SHP77 treated with DMSO at 0.1 percent for 48 hours (cell line): ENCODE results near the gene PDIA3.
"Not testable (repeated sequence)": the region's sequence is repeated elsewhere in the genome, so short reads cannot be mapped to it uniquely, and the experiment has no call there.

ENCODE experiments used
- DNase-seq: peaks from one replicate; lab custom pipeline; 2025; lab: John Stamatoyannopoulos, UW

The PDIA3 gene

DNA sequence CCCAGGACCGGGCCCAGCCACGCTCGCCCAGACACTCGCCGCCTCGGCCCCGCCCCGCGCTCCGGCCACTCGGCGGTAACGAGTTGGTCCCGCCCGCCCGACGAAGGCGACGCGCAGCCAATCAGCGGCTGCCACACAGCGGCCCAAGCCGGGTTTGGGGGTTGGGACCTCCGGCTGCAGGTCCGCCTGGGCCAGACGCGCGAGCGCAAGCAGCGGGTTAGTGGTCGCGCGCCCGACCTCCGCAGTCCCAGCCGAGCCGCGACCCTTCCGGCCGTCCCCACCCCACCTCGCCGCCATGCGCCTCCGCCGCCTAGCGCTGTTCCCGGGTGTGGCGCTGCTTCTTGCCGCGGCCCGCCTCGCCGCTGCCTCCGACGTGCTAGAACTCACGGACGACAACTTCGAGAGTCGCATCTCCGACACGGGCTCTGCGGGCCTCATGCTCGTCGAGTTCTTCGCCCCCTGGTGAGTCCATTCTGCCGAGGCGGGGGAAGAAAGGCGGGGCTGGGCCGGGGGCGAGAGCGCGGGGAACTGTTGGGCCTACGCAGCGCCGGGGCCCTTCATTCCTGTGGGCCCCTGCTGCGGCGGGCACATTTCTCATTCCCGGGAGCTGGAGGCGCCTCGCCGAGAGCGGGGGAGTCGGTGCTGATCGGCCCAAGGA is at the start of gene PDIA3:
Gene PDIA3 (plus strand): TSS at position 194 of the 658 bp plus-strand sequence. CDS start 102 bp downstream, at position 296.
- DNase-seq: peak; percentile 55

DNA sequence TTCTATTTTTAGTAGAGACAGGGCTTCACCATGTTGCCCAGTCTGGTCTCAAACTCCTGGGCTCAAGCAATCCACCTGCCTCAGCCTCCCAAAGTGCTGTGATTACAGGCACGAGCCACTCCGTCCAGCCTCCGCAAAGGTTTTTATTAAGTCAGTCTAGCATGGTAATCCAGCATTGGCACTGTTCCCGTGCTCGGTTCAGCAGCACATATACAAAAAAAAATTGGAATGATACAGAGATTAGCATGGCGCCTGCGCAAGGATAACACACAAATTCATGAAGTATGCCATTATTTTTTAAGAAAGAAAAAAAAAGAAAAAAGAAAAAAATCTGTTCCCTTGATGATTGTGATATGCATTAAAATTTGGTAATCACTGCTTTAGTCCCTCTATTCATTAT is 44.1 kb upstream of the PDIA3 start:
- DNase-seq: no peak

DNA sequence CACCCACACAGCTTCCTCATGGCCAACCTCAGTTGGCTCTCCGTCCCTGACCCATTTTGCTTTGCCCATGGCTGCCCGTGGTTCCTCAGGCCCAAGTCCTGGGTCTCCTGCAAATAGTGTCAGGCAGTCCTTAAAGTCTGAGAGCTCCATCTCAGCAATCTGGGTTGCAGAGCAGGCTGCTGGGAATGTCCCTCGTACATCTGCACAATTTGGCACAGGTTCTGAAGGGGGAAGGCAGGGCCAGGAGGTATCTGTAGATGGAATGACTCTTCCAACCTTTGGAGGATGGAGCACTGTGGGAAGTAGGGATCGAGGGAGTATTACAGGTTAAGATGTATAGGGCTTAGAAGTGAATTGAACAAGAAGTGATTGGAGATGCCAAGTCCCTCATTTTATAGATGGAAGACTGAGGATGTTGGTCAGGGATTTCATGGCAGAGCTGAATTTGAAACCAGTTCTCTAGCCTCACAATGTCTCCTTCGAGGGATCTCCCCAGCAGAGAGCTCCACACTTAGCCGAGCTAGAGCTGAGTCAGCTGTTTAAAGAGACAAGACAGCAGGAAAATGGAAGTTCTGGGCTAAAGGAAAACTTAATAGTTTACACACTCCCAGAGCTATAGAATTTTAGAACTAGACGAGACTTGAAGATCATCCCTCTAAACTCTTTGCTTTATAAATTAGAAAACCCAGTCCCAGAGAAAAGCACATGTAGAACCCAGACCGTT is 43.4 kb upstream of the PDIA3 start:
- DNase-seq: no peak

DNA sequence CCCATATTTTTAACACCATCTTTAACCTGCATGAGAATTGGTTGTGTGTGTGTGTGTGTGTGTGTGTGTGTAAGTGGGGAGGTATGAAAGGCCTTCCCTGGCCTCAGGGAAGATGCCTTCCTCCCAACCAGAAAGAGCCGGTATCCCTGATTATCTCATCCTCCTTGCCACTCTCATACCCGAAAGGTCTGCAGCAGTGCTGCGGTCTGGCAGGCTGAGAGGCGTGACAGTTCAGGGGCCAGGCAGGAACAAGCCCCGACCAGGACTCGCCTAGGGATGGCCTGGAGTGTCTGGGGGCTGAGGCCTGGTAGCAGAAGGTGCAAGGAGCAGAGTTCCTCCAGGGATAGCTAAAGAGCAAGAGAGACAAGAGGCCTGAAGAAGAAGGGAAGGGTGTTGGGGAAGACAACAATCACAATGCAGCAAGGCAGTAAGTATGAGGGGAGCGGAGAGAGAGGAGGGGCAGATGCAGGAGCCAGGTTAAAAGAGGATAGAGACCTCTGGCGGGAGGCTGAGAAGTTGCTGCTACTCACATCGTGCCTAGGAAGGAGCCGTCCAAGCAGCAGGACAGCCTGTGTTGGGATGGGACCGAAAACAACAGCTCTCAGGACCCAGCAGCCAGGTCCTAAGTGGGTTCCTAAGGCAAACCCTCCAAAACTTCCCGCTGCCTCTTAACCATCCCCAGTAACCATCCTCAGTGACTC is 35.7 kb upstream of the PDIA3 start:
- DNase-seq: not testable (repeated sequence)

DNA sequence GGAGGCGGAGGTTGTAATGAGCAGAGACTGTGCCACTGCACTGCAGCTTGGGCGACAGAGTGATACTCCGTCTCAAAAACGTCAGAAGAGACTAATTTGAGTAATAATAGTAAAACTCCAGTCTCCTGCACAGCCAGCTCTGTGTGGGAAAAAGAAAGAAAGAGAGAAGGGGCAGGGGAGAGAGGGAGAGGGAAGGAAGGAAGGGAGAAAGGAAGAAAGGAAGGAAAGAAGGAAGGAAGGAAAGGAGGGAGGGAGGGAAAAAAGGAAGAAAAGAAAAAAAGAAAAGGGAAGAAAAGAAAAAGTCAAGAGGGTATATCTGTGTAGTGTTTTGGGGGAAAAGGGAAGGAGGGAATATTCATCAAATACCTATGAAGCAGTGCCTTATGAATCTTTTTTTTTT is 23.1 kb upstream of the PDIA3 start:
- no peak for DNase-seq

DNA sequence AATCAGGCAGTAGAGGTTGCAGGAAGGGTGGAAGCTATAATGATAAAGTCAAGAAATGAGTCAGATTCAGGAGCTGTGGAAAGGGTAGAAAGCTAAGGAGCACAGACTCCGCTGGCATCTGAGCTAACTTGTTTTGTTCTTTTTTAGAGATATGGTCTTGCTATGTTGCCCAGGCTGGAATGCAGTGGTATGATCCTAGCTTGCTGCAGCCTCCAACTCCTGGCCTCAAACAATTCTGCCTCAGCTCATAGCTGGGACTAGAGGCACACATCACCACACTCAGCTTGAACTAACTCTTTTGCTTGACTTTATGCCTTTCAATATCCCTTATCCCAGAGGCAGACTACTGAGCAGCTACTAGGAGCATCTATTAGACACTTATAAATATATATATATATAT is 19.9 kb upstream of the PDIA3 start:
- DNase-seq: not testable (repeated sequence)

DNA sequence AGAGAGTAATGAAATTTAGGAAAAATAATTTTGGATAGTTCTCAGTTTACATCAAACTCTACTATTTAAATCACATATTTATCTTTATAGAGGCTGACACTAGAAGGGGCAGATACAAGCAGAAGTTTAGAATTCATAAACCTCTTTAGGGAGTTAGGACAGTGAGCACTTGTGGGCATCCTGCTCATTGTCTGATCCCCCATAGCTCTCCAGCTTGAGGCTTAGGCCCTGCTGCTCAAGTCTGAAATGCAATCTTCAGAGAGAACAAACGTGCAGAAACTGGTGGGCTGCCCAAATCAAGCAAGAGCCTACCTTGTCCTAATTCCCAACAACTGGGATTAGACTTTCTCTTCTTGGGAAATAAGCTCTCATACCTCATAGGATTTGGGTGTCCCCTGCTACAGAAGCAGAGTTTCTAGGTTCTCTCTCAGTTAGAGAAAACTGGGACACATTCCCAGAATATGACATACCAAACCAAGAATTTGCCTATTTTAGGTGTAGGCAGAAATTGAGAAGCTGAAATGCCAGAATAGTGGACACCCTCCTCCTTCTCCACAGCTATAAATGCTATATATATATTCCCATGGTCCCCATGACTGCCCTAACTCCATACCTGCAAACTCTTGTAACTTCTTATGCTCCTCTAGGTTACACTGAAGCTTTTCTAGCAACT is 18.0 kb upstream of the PDIA3 start:
- not testable (repeated sequence) for DNase-seq

DNA sequence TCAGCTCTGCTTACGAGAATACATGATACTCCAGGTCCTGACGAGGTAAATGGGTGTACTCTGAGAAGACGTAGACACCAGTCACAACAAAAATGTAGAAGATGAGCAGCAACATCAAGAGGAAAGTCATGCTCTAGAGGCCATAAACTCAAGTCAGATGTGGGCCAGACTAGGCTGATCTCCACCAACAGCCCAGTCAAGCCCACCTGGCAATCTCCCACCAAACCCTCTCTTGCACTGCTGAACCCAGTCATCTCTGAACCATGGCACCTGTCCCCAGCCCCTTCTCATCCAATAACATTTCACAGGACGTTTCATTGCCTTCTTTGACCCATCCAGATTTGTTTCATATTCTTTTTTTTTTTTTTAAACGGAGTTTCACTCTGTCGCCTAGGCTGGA is 10.8 kb upstream of the PDIA3 start:
- no peak for DNase-seq

DNA sequence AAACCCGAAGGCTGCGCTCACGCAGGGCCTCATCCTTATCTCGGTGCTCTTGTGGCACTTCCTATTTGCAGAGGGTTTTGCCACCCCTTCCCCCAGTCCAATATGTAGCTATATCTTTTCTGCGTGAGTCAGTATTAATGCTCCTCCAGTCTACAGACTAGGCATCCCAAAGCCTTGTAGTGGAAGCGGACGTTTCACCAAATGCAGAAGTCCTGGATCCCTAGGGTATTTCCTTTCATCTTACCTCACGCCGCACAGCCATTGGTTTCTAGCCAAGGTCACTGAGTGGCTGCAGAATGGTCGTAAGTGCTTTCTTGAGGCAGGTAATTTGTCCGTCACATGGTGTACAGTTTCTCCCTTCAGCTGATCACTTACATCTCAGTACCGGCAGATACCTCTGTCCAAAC is 668 bp downstream of the PDIA3 start:
- not testable (repeated sequence) for DNase-seq

DNA sequence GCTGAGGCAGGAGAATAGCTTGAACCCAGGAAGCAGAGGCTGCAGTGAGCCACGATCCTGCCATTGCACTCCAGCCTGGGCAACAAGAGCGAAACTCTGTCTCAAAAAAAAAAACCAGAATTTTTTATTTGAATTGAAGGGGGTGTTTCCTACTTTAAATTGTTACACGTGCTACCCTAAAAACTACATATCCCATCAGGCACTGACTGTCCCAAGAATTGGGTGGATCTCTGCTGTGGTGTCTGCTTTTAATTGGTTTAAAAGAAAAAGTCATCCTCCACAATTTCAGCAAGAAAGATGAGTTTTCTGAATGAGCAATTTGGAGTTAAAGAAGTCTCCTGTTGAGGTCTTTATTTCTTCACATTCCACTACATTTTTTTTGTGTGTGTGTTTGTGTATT is 2.1 kb downstream of the PDIA3 start:
- no peak for DNase-seq

DNA sequence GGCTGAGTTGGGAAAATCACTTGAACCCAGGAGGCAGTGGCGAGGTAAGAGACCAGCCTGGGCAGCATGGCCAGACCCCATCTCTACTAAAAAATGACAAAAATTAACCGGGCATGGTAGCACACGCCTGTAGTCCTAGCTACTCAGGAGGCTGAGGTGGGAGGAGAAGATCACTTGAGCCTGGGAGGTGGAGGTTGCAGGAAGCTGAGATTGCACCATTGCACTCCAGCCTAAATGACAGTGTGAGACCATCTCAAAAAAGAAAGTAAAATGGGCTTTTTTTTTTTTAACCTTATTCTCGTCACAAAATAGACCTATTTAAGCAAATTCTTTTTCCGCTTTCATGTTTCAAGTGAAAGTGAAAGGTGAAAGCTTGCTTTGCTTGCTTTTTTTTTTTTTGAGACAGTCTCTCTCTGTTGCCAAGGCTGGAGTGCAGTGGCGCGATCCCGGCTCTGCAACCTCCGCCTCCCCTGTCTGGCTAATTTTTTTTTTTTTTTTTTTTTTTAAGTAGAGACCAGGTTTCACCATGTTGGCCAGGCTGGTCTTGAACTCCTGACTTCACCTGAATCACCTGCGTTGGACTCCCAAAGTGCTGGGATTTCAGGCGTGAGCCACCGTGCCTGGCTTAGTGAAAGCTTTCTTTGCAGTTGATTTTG is 3.6 kb downstream of the PDIA3 start:
- no peak for DNase-seq

DNA sequence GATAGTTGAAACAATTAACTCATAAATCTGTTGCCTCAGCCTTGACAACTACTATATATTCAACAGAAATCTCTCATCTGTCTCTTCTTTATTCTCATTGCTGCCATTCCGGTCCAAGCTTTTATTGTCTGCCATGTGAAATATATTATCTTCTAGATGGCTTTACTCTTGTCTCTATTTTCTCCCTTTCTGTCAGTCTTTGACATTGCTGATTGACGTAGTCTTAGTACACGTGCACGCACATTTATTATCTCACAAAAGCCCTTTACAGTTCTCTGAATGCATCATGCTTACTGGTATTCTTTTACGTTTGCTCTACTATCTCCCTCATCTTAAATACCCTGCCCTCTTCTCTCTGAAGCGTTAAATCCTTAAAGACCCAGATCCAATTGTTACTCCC is 5.6 kb downstream of the PDIA3 start:
- DNase-seq: no peak

DNA sequence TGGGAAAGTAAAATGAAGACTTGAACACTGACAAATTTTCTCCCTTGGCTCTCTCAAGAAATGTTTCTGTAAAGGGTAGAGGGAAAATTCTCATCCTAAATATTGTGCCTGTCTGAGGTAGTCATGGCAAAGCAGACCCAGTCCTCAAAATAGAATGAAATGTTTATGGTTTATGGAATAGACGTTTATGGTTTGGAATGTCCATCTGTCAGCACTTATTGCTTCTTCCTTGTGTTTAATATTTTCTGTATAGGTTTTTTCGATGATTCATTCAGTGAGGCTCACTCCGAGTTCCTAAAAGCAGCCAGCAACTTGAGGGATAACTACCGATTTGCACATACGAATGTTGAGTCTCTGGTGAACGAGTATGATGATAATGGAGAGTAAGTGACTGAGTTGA is 16.6 kb downstream of the PDIA3 start:
- DNase-seq: no peak

DNA sequence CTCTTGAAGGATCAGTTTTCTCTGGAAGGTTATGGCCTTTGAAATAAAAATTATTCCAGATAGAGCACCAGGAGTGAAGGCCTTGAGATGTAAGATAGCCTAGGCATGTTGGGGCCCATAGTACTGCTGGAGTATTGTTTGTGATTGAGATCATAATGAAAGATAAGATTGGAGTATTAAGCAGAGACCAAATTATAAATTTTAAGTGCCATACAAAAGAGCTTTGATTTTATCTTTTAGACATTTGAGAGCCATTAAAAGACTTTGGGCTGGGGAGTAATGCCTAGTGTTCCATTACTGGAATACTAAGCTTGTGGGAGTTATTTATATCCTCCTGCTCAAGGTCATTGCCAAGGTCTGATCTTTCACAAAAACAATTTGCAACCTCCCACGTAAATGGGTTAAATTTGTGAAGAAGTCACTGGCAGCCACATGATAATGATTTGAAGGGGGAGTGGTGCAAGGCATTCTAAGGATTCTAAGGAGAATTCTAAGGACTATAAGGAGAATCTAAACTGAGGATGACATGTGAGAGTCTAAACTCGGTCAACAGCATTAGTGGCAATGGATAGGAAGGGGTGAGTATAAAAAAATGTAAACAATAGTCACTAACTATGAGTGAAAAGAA is 17.7 kb downstream of the PDIA3 start:
- no peak for DNase-seq

DNA sequence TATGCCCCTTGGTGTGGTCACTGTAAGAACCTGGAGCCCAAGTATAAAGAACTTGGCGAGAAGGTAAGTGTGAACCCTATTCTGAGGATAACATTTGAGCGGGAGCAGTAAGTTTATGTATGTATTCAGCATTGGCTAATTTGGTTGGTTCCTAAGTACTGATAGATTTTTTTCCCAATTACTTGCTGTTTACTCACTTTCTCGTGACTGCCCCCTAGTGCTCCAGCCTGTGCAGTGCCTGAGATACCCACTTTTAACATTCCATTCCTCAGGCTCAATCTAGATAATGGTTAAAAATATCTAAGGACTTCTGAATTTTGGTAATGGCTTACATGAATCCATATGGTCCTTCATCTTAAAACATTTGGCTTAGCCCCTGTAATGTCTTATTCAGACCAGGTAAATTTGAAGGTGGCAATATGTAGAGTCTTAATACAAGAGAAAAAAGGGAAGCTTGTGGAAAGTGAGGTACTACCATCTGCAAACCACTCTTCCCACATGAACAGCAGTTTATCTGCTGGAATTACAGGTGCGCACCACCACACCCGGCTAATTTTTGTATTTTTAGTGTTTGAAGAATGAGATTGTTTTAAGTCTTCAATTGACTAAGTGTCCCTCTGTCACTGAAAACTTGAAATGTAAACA is 23.5 kb downstream of the PDIA3 start:
- DNase-seq: peak; percentile 6

DNA sequence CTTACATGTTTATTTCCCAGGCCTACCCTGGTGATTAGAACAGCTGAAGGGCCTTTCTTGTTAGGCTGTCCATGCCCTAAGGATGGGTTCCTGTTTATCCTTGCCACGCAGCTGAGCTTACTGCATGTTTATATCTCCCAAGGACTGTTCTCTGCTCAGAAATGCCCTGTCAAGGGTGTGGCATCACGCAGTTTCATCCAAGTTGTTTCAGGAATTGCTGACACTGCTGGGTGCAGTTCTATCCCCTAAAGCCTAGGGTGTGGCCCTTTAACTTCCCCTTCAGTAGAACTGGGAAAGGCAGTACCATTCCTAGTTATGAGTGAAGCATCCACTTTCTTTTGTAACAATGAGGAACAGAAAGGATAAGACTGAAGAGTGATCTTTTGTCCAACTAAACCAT is 25.6 kb downstream of the PDIA3 start:
- DNase-seq: no peak

DNA sequence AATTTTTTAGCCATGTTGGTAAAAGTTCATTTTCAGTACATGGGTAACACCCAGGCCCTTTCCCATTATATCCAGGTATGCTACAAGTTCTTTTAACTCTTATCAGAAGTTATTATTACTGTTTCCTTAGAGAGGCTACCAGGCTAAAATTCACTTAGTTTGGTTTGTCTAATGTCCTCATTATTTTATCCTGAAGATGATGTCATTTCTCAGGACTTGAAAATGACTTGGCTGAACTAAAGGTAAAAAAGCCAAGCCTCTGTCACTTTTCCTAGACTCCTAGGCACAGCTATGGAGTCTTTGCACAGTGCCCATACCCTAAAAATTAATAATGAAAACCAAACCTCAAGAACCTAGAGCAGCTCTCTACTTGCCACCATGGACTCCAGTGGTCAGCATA is 26.4 kb downstream of the PDIA3 start:
- DNase-seq: no peak

DNA sequence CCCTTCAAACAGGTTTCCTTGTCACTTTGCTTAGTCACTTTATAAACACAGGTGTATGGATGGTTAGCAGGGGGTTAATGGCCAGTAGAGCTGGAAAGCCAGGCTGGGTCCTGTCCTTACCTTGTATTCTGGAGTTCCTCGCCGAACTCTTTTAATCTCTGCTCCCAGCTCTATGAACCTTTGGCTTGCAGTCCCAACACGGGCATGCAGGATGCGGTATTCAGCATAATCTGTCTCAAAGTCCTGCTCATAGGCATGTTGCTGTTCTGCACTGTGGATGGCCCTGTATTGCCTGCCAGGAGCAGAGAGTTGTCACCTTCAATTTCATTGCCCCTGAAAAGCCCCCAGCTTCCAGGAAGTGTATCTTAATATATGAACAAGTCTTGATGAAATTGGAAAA is 27.8 kb downstream of the PDIA3 start:
- no peak for DNase-seq

DNA sequence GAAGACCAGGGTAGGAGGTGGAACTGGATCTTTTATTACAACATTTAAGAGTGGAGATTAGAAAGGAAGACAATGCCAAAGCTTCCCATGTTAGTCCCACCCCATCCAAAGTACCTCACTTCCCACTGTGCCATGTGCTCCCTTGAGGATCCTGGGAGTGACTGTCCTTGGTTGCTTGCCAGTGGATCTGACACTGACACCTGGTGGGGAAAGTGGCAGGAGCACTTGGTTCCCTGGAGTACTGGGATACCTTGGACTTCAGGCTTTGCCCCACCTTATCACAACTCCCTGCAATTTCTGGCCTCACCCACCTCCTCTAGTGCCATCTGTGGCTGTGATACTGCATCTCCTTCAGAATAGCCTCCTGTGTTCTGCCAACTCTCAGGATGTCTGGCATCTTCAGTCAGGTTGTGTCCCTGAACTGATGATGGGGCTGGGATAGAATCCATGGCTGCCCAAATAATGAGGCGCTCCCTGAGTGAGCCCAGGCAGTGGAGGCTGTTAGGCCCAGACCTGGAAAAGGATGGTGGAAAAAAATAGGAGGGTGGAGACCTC is 29.2 kb downstream of the PDIA3 start:
- DNase-seq: peak; percentile 40

DNA sequence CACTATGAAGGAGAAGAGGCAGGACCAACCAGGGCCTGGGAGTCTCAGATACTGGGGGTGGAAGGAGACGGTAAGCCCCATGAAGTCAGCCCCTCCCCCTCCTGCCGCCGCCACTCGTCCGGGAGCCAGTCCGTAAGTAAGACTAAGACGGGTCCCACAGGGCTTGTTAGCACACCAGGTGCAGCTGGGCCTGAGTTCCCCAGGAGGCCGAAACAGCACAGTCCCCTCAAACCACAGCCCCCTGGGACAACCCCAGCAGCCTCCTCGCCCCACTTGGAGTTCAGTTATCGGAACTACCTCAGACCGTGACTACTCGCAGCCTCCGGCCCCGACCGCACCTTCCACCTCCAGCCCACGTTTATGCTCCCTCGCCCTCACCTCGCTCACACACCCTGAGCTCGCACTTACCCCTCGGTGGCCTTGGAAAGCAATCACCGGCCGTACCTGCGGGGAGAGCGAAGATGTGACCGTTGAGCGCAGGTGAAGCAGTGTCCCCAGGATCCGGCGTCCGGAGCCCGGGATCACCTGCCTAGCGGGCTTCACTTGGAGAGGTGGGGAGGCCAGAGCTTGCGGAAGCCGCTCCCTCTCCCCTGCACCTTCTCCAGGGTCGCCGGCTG is 30.0 kb downstream of the PDIA3 start:
- no peak for DNase-seq
